GM06990 (cell line): ENCODE results near the gene ROCK1.

Experiments
- DNase-seq: peaks from one replicate; pipeline ENCODE4 v3.0.0-alpha.2; 2011; ENCODE audit not compliant: insufficient read length; ENCODE audit errors: extremely low read depth
- H3K27me3 ChIP-seq: replicated peaks from 2 replicates; pipeline ENCODE4 v1.6.0; 2011; ENCODE audit warnings: low read length; ENCODE audit not compliant: control insufficient read depth, insufficient read depth
- H3K36me3 ChIP-seq: 2 replicates; pipeline ENCODE4 v1.5.1; 2011; ENCODE audit warnings: low read length; ENCODE audit not compliant: control insufficient read depth, insufficient read depth
- H3K4me3 ChIP-seq: replicated peaks from 2 replicates; pipeline ENCODE4 v1.5.1; 2011; ENCODE audit warnings: low read depth, mild to moderate bottlenecking, control low read depth, low read length
- TF ChIP-seq, protein P1 (sequence below): IDR thresholded peaks from 2 replicates; pipeline ENCODE4 v1.5.1; 2011; ENCODE audit warnings: low read length, control low read depth, mild to moderate bottlenecking, inconsistent platforms; ENCODE audit not compliant: insufficient read depth, poor library complexity, severe bottlenecking

ROCK1 gene

DNA sequence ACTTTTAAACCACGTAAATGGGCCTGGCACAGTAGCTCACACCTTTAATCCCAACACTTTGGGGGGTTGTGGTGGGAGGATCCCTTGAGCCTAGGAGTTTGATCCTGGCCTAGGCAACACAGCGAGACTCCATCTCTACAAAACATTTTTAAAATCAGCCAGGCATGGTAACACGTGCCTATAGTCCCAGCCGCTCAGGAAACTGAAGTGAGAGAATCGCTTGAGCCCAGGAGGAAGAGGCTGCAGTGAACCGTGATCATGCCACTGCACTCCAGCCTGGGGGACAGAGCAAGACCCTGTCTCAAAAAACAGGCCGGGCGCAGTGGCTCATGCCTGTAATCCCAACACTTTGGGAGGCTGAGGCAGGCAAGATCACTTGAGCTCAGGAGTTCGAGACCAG lies 12.2 kb downstream of the ROCK1 start:
- Histone ChIP-seq H3K4me3 (peak overlapping the region; percentile 12; the same call in 1 of the 2 replicates), H3K36me3 (no peaks in the 10 kb centered on the region), H3K27me3 (no peaks in the 10 kb centered on the region)
- peak; percentile 35 for DNase-seq
- TF ChIP-seq, protein P1, sequence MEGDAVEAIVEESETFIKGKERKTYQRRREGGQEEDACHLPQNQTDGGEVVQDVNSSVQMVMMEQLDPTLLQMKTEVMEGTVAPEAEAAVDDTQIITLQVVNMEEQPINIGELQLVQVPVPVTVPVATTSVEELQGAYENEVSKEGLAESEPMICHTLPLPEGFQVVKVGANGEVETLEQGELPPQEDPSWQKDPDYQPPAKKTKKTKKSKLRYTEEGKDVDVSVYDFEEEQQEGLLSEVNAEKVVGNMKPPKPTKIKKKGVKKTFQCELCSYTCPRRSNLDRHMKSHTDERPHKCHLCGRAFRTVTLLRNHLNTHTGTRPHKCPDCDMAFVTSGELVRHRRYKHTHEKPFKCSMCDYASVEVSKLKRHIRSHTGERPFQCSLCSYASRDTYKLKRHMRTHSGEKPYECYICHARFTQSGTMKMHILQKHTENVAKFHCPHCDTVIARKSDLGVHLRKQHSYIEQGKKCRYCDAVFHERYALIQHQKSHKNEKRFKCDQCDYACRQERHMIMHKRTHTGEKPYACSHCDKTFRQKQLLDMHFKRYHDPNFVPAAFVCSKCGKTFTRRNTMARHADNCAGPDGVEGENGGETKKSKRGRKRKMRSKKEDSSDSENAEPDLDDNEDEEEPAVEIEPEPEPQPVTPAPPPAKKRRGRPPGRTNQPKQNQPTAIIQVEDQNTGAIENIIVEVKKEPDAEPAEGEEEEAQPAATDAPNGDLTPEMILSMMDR: no peak

DNA sequence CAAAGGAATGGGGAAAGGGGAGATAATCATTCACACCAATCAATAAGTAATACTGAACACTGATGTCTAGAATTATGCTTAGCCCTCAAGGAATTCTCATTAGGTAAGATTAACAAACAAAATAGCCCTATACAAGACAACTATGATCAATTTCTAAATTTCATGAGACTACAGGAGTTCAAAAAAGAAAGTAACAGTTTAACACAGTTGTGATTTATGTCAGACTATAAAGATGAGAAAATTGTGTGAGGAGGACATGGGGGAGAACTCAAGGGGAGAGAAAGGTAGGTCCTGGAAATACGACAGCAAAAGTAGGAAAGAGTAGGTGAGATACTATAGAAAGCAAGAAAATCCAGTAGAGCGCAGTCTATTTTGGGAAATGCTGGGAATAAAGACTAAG lies 14.9 kb downstream of the ROCK1 start:
- no peak overlapping the region for H3K4me3 ChIP-seq
- TF ChIP-seq, protein P1: no peak
- DNase-seq: no peak
- H3K36me3 ChIP-seq: no peaks in the 10 kb centered on the region; the same call in 1 of the 2 replicates
- no peaks in the 10 kb centered on the region for H3K27me3 ChIP-seq

GRCh38 chr18:21093133-21093532 lies 18.5 kb downstream of the ROCK1 start:
- no peak overlapping the region for H3K4me3 ChIP-seq
- TF ChIP-seq, protein P1: no peak
- no peaks in the 10 kb centered on the region; the same call in 1 of the 2 replicates for H3K36me3 ChIP-seq
- DNase-seq: no peak
- H3K27me3 ChIP-seq: no peaks in the 10 kb centered on the region

- Histone ChIP-seq H3K4me3 (no peak overlapping the region), H3K36me3 (no peaks in the 10 kb centered on the region; the same call in 1 of the 2 replicates), H3K27me3 (no peaks in the 10 kb centered on the region)
- DNase-seq: no peak
- TF ChIP-seq, protein P1: no peak
These were observed 20.9 kb downstream of the ROCK1 start for GRCh38 chr18:21090680-21091079.

DNA sequence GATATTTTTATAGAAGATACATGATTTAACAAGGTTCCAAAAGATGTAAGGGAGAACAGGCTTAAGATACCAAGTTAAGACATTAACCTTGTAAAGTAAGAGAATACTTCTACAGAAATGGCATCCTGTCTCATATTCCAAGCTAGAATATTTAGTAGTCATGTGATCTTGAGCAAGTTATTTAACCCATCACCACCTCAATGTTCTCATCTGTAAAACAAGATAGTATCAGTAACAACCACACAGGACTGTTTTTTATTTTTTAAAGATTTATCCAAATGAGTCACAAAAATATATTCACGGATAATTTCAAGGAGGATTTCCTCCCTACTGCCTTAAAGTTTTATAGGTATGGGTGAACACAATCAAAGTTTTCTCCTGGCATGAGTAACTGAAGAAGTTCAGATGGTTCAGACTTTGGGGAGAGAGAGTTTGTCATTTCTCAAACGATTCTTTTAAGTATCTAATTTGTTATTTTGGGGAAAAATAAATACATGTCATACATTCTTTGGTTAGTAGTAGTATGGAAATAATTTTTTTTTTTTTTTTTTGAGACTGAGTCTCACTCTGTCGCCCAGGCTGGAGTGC lies 25.9 kb downstream of the ROCK1 start:
- Histone ChIP-seq H3K4me3 (no peak overlapping the region), H3K27me3 (no peaks in the 10 kb centered on the region), H3K36me3 (no peaks in the 10 kb centered on the region)
- DNase-seq: no peak
- TF ChIP-seq, protein P1: no peak

DNA sequence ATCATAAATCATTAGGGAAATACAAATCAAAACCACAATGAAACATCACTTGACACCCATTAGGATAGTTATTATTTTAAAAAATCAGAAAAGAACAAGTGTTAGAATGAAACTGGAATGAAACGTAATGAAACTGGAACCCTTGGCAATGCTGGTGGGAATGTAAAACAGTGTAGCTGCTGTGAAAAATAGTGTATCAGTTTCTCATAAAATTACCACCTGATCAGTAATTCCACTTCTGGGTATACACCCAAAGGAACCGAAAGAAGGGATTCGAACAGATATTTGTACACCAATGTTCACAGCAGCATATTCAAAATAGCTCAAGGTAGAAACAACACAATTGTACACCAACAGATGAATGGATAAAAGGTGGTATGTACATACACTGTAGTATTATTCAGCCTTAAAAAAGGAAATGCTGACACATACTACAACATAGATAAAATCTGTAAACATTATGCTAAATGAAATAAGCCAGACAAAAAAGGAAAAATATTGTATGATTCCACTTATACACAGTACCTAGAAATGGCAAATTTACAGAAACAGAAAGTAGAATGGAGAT lies 27.0 kb downstream of the ROCK1 start:
- Histone ChIP-seq H3K27me3 (no peaks in the 10 kb centered on the region), H3K36me3 (no peaks in the 10 kb centered on the region), H3K4me3 (no peak overlapping the region)
- no peak for DNase-seq
- TF ChIP-seq, protein P1: no peak
